ENCODE results near the gene ITPR2.

The ITPR2 gene

GRCh38 chr12:26573225-26573909 is 259.6 kb downstream of the ITPR2 start:
- Histone ChIP-seq H3K27me3 (ENCODE audit: insufficient read depth, poor library complexity, severe bottlenecking) (no peaks in the 10 kb centered on the region), H3K4me3 (replicated peaks; ENCODE audit: insufficient read depth, low read length) (no peak overlapping the region), H3K27ac (replicated peaks) (no peak overlapping the region)
- TF ChIP-seq REST (IDR thresholded peaks at IDR 0.05; ENCODE audit: insufficient replicate concordance, low read depth) (no peak), CTCF (IDR thresholded peaks at IDR 0.05; ENCODE audit: insufficient read depth, low read length) (no peak), GABPA (IDR thresholded peaks at IDR 0.05; ENCODE audit: low read depth) (no peak), SPI1 (IDR thresholded peaks at IDR 0.05; ENCODE audit: borderline replicate concordance, low read depth) (no peak)
- no peak for DNase-seq (ENCODE audit: low read depth in 1 of 2, low spot score in 1 of 2)

GRCh38 chr12:26572137-26572536 is 260.9 kb downstream of the ITPR2 start:
- Histone ChIP-seq H3K27ac (replicated peaks) (no peak overlapping the region), H3K27me3 (ENCODE audit: insufficient read depth, poor library complexity, severe bottlenecking) (no peaks in the 10 kb centered on the region), H3K4me3 (replicated peaks; ENCODE audit: insufficient read depth, low read length) (no peak overlapping the region)
- DNase-seq (ENCODE audit: low read depth in 1 of 2, low spot score in 1 of 2) = no peak
- TF ChIP-seq POLR2AphosphoS5 (IDR thresholded peaks at IDR 0.05; ENCODE audit: low read depth) (no peak), CTCF (IDR thresholded peaks at IDR 0.05; ENCODE audit: insufficient read depth, low read length) (no peak)

GRCh38 chr12:26571560-26571959 is 261.4 kb downstream of the ITPR2 start:
- no peak for DNase-seq (ENCODE audit: low read depth in 1 of 2, low spot score in 1 of 2)

More at GRCh38 chr12:26571560-26571959, 261.4 kb downstream of the ITPR2 start:
- Histone ChIP-seq H3K27me3 (ENCODE audit: insufficient read depth, poor library complexity, severe bottlenecking) (no peaks in the 10 kb centered on the region), H3K27ac (replicated peaks) (no peak overlapping the region), H3K4me3 (replicated peaks; ENCODE audit: insufficient read depth, low read length) (no peak overlapping the region)
- TF ChIP-seq CTCF (IDR thresholded peaks at IDR 0.05; ENCODE audit: insufficient read depth, low read length) (no peak), SPI1 (IDR thresholded peaks at IDR 0.05; ENCODE audit: borderline replicate concordance, low read depth) (no peak), GABPA (IDR thresholded peaks at IDR 0.05; ENCODE audit: low read depth) (no peak), REST (IDR thresholded peaks at IDR 0.05; ENCODE audit: insufficient replicate concordance, low read depth) (no peak), POLR2AphosphoS5 (IDR thresholded peaks at IDR 0.05; ENCODE audit: low read depth) (no peak)

Data from HL-60 (cell line).